ENCODE data around the gene CD99. TPM values are rescaled to one million over a fixed set of nuclear protein-coding genes. Genes with fewer than 3 reads are reported as not detected.

The CD99 gene
- total RNA-seq, 1 experiment from 2014 or later = 77.9 TPM

DNA sequence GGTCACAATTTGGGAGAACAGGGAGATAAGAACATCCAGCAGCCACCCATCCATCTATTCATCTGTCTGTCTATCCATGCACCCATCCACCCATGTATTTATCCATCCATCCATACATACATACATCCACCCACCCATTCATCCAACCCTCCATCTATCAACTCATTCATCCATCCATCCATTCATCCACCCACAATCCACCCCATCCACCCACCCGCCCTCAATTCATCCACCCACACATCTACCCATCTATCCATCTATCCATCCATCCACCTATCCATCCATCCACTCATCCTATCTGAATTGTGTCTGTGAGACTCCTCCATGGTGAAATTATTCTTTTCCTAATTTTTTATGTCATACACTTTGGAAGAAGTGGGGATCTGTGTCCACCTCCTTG is 6.8 kb upstream of the CD99 start:
- no peak for DNase-seq (ENCODE audit: low spot score)

More for the DNA sequence above, 6.8 kb upstream of the CD99 start:
- TF ChIP-seq GTF2I (CRISPR knock-in tag; conservative IDR thresholded peaks at IDR 0.05) (no peak), ZNF396 (CRISPR knock-in tag; IDR thresholded peaks at IDR 0.05; ENCODE audit: borderline replicate concordance) (no peak), HMGA2 (CRISPR knock-in tag; IDR thresholded peaks at IDR 0.05) (no peak), HMGXB4 (CRISPR knock-in tag; IDR thresholded peaks at IDR 0.05) (no peak), ZNF423 (CRISPR knock-in tag; IDR thresholded peaks at IDR 0.05) (no peak), ZNF121 (CRISPR knock-in tag; IDR thresholded peaks at IDR 0.05) (no peak), ZSCAN18 (CRISPR knock-in tag; IDR thresholded peaks at IDR 0.05) (no peak), CDX4 (CRISPR knock-in tag; IDR thresholded peaks at IDR 0.05; ENCODE audit: borderline replicate concordance) (no peak), ZNF512 (CRISPR knock-in tag; IDR thresholded peaks at IDR 0.05; ENCODE audit: borderline replicate concordance) (no peak), IRF2 (CRISPR knock-in tag; IDR thresholded peaks at IDR 0.05; ENCODE audit: borderline replicate concordance, low read depth) (no peak), ZNF317 (CRISPR knock-in tag; IDR thresholded peaks at IDR 0.05; ENCODE audit: borderline replicate concordance, low read depth) (no peak), ZNF416 (CRISPR knock-in tag; IDR thresholded peaks at IDR 0.05) (no peak), ZBTB21 (CRISPR knock-in tag; IDR thresholded peaks at IDR 0.05; ENCODE audit: borderline replicate concordance) (no peak), AFF4 (CRISPR knock-in tag; IDR thresholded peaks at IDR 0.05; ENCODE audit: borderline replicate concordance) (no peak), ZNF425 (CRISPR knock-in tag; conservative IDR thresholded peaks at IDR 0.05) (no peak)
- TF ChIP-seq, protein P1, sequence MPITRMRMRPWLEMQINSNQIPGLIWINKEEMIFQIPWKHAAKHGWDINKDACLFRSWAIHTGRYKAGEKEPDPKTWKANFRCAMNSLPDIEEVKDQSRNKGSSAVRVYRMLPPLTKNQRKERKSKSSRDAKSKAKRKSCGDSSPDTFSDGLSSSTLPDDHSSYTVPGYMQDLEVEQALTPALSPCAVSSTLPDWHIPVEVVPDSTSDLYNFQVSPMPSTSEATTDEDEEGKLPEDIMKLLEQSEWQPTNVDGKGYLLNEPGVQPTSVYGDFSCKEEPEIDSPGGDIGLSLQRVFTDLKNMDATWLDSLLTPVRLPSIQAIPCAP (CRISPR knock-in tag; IDR thresholded peaks at IDR 0.05) = no peak
- TF ChIP-seq, protein P2, sequence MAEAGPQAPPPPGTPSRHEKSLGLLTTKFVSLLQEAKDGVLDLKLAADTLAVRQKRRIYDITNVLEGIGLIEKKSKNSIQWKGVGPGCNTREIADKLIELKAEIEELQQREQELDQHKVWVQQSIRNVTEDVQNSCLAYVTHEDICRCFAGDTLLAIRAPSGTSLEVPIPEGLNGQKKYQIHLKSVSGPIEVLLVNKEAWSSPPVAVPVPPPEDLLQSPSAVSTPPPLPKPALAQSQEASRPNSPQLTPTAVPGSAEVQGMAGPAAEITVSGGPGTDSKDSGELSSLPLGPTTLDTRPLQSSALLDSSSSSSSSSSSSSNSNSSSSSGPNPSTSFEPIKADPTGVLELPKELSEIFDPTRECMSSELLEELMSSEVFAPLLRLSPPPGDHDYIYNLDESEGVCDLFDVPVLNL (CRISPR knock-in tag; IDR thresholded peaks at IDR 0.05; ENCODE audit: borderline replicate concordance, low read depth) = no peak
- TF ChIP-seq, protein P3, sequence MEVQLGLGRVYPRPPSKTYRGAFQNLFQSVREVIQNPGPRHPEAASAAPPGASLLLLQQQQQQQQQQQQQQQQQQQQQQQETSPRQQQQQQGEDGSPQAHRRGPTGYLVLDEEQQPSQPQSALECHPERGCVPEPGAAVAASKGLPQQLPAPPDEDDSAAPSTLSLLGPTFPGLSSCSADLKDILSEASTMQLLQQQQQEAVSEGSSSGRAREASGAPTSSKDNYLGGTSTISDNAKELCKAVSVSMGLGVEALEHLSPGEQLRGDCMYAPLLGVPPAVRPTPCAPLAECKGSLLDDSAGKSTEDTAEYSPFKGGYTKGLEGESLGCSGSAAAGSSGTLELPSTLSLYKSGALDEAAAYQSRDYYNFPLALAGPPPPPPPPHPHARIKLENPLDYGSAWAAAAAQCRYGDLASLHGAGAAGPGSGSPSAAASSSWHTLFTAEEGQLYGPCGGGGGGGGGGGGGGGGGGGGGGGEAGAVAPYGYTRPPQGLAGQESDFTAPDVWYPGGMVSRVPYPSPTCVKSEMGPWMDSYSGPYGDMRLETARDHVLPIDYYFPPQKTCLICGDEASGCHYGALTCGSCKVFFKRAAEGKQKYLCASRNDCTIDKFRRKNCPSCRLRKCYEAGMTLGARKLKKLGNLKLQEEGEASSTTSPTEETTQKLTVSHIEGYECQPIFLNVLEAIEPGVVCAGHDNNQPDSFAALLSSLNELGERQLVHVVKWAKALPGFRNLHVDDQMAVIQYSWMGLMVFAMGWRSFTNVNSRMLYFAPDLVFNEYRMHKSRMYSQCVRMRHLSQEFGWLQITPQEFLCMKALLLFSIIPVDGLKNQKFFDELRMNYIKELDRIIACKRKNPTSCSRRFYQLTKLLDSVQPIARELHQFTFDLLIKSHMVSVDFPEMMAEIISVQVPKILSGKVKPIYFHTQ (CRISPR knock-in tag; IDR thresholded peaks at IDR 0.05) = no peak
- Mint-ChIP-seq H3K36me3 (no peaks in the 10 kb centered on the region), H3K4me3 (no peak overlapping the region), H3K9me3 (peaks cover 6% of the 10 kb centered on the region), H3K27me3 (ENCODE audit: low read depth) (peaks cover 2% of the 10 kb centered on the region), H3K4me1 (peaks cover 7% of the 10 kb centered on the region), H3K27ac (no peak overlapping the region)
- ChIA-PET CTCF (no interaction called here), POLR2A (no interaction called here)
- ATAC-seq = no peak

Data from WTC11 (cell line).